ENCODE measurements around the gene FAM111A. TPM values are rescaled to one million over a fixed set of nuclear protein-coding genes. Genes with fewer than 3 reads are reported as not detected.

FAM111A gene
- total and polyA plus RNA-seq, 7 donors, result 0.91 to 5.2 (median 3.1) TPM

- intact Hi-C loops (cut with DNase I), result loop anchor here (5.0 to 10.0 kb wide), 4 partner anchors 34 to 501 kb away; partner anchors contain the start of gene OR5A2 (in 1 of the 2)
- peaks cover 0 to 27% (median 4%) of the 10 kb centered on the region in 3 donors for H3K27me3 ChIP-seq (ENCODE audit: insufficient read depth in 3 of 3, low read length in 2 of 3)
- peak overlapping the region; percentile 34 for H3K27ac ChIP-seq
- no peaks in the 10 kb centered on the region for H3K36me3 ChIP-seq (ENCODE audit: insufficient read depth in 1 of 2, low read depth in 1 of 2)
- no peak for TF ChIP-seq CTCF (IDR thresholded peaks at IDR 0.05)
- DNase-seq (peak in 1 of 2 donors; percentile 55), ATAC-seq (no peak)
- H3K4me1 ChIP-seq, result no peaks in the 10 kb centered on the region
- 3 to 10% (median 5%) methylated on average over 36 to 37 of the region's 37 CpGs for WGBS, 3 donors
- no peaks in the 10 kb centered on the region for H3K9me3 ChIP-seq
- peak overlapping the region; percentile 72 for H3K4me3 ChIP-seq
These were observed 30.7 kb downstream of the FAM111A start for GRCh38 chr11:59173080-59173963.

GRCh38 chr11:59173964-59174663, 31.5 kb downstream of the FAM111A start:
- ATAC-seq (peak in 1 of 4 donors; percentile 7), DNase-seq (no peak)
- no peak overlapping the region for H3K27ac ChIP-seq
- H3K4me1 ChIP-seq, result no peaks in the 10 kb centered on the region
- H3K36me3 ChIP-seq (ENCODE audit: insufficient read depth in 1 of 2, low read depth in 1 of 2), result no peaks in the 10 kb centered on the region
- H3K27me3 ChIP-seq (ENCODE audit: insufficient read depth in 3 of 3, low read length in 2 of 3), result peaks cover 0 to 27% (median 4%) of the 10 kb centered on the region in 3 donors
- WGBS, 3 donors, result 32 to 44% (median 33%) methylated on average over 6 to 7 of the region's 7 CpGs
- H3K9me3 ChIP-seq, result no peaks in the 10 kb centered on the region
- no peak for TF ChIP-seq CTCF (IDR thresholded peaks at IDR 0.05)
- peak overlapping the region; percentile 72 for H3K4me3 ChIP-seq
- intact Hi-C loops (cut with DNase I), result loop anchor here (5.0 to 10.0 kb wide), 4 partner anchors 33 to 501 kb away; partner anchors contain the start of gene OR5A2 (in 1 of the 2)

- Histone ChIP-seq H3K36me3 (ENCODE audit: insufficient read depth in 1 of 2, low read depth in 1 of 2) (no peaks in the 10 kb centered on the region), H3K4me1 (no peaks in the 10 kb centered on the region), H3K9me3 (no peaks in the 10 kb centered on the region), H3K4me3 (no peak overlapping the region), H3K27ac (no peak overlapping the region), H3K27me3 (ENCODE audit: insufficient read depth in 3 of 3, low read length in 2 of 3) (peaks cover 0 to 27% (median 4%) of the 10 kb centered on the region in 3 donors)
- intact Hi-C loops (cut with DNase I), result loop anchor here (5.0 to 10.0 kb wide), 4 partner anchors 33 to 500 kb away; partner anchors contain the start of gene OR5A2 (in 1 of the 2)
- ATAC-seq, result no peak
- no peak for TF ChIP-seq CTCF (IDR thresholded peaks at IDR 0.05)
- WGBS, 3 donors, result 55 to 73% (median 62%) methylated on average over 7 of the region's 7 CpGs
- no peak for DNase-seq
These were observed 32.0 kb downstream of the FAM111A start for GRCh38 chr11:59174664-59175033.

GRCh38 chr11:59175091-59175501, 32.4 kb downstream of the FAM111A start:
- no peaks in the 10 kb centered on the region for H3K36me3 ChIP-seq (ENCODE audit: insufficient read depth in 1 of 2, low read depth in 1 of 2)

More at GRCh38 chr11:59175091-59175501, 32.4 kb downstream of the FAM111A start:
- H3K9me3 ChIP-seq, result no peaks in the 10 kb centered on the region
- no peaks in the 10 kb centered on the region for H3K4me1 ChIP-seq
- H3K27me3 ChIP-seq (ENCODE audit: insufficient read depth in 3 of 3, low read length in 2 of 3), result peaks cover 0 to 27% (median 4%) of the 10 kb centered on the region in 3 donors
- WGBS, 3 donors, result 46 to 58% (median 46%) methylated on average over 4 of the region's 4 CpGs
- DNase-seq, result no peak
- no peak for ATAC-seq
- no peak overlapping the region for H3K27ac ChIP-seq
- no peak for TF ChIP-seq CTCF (IDR thresholded peaks at IDR 0.05)
- no peak overlapping the region for H3K4me3 ChIP-seq
- intact Hi-C loops (cut with DNase I), result loop anchor here in 1 of 2 donors (10.0 kb wide), 2 partner anchors 250 to 500 kb away; partner anchors contain the start of gene OR5A2

Measured in psoas muscle (tissue), 8 donors.